Stimulated activated CD8-positive, alpha-beta memory T cell treated with anti-CD3 and anti-CD28 coated beads, Interleukin-15, amount 100 ng/mL, for 4 hours (primary cell): ENCODE measurements around the gene RUBCNL.

Source experiments
- DNase-seq, 2 donors: peaks; one replicate each; pipeline ENCODE4 v3.0.0-alpha.2; 2020; ENCODE audit warnings: low read depth in 2 of 2

Gene RUBCNL

GRCh38 chr13:46304546-46304945, 82.5 kb downstream of the RUBCNL start:
- DNase-seq, result no peak

- no peak for DNase-seq
Measured at GRCh38 chr13:46303742-46304385, 83.2 kb downstream of the RUBCNL start.

DNA sequence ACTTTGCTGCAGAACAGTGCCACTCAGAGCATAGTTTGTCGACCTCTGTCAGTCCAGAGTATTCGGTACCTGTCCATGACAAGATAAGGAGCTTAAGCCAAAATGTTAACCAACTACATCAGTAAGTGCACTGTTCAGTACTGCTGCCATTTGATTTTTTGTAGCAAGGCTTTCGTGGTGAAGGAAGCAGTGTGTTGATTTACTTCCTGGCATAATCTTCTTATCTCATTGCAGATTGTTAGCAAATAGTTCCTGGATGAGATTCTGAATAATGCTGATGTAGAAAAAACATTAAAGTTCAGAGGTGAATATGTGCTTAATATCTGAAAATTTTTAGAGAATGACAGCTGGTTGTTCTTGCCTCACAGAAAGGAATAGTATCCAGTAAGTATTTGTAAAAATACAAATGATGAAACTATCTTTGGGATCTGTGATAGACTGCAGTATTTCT, 89.7 kb downstream of the RUBCNL start:
- DNase-seq, result no peak

GRCh38 chr13:46296921-46297320, 90.1 kb downstream of the RUBCNL start:
- no peak for DNase-seq

- DNase-seq, result no peak
Measured at GRCh38 chr13:46296115-46296822, 90.8 kb downstream of the RUBCNL start.

- peak; percentile 19 to 31 for DNase-seq
Measured at GRCh38 chr13:46295491-46296114, 91.4 kb downstream of the RUBCNL start.

- no peak for DNase-seq
Measured at GRCh38 chr13:46293436-46293835, 93.6 kb downstream of the RUBCNL start.
